Stimulated activated CD8-positive, alpha-beta memory T cell treated with anti-CD3 and anti-CD28 coated beads, Interleukin-7, amount 100 ng/mL, for 48 hours (primary cell): Measurements from ENCODE around the gene TEDC1.

Source experiments
- DNase-seq, 2 donors: peaks; one replicate each; pipeline ENCODE4 v3.0.0-alpha.2; 2020; ENCODE audit warnings: low read depth in 1 of 2; ENCODE audit errors: extremely low read depth in 1 of 2

TEDC1 gene

DNA sequence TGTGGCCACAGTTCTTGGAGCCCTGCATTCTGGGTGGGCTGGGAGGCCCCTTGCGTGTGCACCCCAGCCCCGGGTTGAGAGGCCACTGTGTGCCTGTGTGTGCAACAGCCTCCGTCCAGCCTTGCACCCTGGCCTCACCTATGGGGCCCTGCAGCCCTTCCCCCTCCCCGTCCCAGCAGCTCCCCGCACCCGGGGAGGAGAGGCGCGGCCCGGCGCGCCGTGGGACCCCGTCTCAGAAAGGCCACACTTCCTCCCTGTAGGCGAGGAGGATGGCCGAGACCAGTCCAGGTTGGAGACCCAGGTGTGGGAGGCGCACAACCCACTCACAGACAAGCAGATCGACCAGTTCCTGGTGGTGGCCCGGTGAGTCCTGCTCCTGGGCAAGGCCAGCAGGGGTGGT is 33.0 kb upstream of the TEDC1 start:
- DNase-seq, result no peak

DNA sequence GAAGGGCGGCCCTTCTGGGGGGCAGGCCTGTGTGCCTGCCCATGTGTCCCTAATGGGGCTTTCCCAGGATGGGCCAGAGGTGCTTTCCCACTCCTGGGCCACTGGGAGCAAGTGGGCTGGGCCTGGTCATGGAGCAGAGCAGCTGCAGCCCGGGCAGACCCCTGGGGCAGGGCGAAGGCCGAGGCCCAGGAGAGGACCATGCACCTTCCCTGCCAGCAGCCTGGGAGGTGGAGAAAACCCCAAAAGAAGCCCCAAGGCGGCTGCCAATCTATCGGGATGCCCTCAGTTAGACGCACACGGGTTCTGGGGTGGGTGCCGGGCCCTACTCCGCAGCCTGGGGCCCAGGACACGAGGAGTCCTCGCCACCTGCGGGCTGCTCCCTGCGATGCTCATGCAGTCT is 32.5 kb upstream of the TEDC1 start:
- no peak for DNase-seq

DNA sequence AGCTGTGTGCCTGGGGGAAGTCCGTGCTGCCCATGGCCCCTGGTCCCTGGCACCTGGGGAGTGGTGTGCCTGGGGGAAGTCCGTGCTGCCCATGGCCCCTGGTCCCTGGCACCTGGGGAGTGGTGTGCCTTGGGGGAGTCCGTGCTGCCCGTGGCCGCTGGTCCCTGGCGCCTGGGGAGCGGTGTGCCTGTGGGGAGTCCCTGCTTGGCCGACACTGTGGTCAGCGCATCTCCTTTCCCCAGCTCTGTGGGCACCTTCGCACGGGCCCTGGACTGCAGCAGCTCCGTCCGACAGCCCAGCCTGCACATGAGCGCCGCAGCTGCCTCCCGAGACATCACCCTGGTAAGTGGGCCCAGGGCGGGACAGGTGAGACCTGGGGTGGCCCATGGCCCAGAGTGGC is 30.9 kb upstream of the TEDC1 start:
- DNase-seq, result no peak

GRCh38 chr14:105460616-105461015 is 30.4 kb upstream of the TEDC1 start:
- DNase-seq, result no peak

DNA sequence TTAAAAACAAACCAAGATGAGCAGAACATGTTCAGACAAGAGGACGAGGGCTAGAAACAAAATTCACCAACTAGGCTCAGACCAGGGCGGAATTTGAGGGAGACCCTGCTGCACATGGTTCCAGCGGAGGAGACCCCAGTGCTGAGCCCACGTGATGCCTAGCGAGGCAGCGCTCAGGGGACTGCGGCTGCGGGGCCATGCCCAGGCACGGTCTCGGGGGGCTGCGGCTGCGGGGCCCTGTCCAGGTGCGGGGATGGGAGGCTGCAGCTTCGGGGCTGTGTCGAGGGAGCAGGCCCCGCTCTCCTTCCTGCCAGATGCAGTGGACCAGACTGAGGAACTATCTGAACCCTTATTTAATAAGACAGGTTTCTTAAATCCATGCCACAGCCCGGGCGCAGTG is 29.1 kb upstream of the TEDC1 start:
- no peak for DNase-seq

- DNase-seq, result no peak
Measured at GRCh38 chr14:105464501-105464900, 26.5 kb upstream of the TEDC1 start.

GRCh38 chr14:105465209-105466031 is 25.6 kb upstream of the TEDC1 start:
- DNase-seq, result no peak

- DNase-seq, result no peak
Measured at GRCh38 chr14:105466531-105467248, 24.4 kb upstream of the TEDC1 start.

- DNase-seq, result no peak
Measured at GRCh38 chr14:105467249-105467941, 23.7 kb upstream of the TEDC1 start.

GRCh38 chr14:105467942-105468471 is 23.0 kb upstream of the TEDC1 start:
- no peak for DNase-seq

- DNase-seq, result no peak
Measured at GRCh38 chr14:105468621-105469241, 22.3 kb upstream of the TEDC1 start.

DNA sequence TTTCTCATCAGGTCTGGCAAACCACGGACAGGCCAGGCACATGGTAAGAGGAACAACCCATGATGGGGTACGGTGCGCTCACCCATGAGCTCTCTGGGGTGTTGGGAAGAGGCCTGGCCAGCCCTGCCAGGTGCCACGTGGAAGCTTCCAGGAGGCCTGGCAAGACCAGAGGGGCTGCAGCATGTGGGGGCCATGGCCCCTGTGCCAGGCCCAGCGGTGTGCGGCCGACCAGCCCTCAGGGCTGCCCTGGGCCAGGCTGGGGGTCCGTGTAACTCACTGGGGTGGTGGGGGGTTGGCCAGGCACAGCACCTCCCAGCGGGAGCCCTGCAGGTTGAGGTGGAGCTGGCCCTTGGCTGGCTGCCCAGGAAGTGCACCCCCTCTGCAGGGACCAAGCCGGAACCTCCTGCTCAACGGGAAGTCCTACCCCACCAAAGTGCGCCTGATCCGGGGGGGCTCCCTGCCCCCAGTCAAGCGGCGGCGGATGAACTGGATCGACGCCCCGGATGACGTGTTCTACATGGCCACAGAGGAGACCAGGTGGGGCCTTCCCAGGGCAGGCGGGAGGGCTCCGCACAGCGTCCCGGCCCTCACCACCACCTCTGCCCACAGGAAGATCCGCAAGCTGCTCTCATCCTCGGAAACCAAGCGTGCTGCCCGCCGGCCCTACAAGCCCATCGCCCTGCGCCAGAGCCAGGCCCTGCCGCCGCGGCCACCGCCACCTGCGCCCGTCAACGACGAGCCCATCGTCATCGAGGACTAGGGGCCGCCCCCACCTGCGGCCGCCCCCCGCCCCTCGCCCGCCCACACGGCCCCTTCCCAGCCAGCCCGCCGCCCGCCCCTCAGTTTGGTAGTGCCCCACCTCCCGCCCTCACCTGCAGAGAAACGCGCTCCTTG is 21.3 kb upstream of the TEDC1 start:
- no peak for DNase-seq

DNA sequence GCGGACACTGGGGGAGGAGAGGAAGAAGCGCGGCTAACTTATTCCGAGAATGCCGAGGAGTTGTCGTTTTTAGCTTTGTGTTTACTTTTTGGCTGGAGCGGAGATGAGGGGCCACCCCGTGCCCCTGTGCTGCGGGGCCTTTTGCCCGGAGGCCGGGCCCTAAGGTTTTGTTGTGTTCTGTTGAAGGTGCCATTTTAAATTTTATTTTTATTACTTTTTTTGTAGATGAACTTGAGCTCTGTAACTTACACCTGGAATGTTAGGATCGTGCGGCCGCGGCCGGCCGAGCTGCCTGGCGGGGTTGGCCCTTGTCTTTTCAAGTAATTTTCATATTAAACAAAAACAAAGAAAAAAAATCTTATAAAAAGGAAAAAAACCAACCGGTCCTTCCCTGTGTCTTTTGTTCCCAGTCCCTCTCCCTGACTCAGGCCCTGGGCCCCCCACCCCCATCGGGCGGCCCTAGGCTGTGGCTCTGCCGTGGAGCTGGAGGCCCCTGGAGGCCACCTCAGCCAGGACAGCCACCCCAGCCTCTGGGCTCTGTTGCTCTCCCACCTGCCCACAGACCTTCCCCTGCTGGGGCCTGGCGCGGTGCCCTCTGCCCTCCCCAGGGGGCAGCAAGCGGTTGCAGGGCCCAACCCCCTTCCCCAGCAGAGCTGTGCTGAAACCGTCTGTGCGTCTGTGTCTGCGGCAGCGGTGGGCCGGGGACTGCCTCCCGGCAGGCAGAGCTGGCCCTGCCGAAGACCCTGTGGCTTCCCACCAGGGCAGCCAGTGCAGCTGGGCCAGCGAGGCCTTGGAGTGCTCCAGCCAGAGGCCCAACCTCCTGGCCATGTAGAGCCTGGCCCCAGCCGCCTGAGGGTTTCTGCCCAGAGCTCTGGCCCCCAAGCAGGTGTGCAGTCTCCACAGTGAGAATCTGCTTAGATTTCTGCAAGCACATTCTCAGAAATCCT is 20.4 kb upstream of the TEDC1 start:
- DNase-seq, result no peak

DNA sequence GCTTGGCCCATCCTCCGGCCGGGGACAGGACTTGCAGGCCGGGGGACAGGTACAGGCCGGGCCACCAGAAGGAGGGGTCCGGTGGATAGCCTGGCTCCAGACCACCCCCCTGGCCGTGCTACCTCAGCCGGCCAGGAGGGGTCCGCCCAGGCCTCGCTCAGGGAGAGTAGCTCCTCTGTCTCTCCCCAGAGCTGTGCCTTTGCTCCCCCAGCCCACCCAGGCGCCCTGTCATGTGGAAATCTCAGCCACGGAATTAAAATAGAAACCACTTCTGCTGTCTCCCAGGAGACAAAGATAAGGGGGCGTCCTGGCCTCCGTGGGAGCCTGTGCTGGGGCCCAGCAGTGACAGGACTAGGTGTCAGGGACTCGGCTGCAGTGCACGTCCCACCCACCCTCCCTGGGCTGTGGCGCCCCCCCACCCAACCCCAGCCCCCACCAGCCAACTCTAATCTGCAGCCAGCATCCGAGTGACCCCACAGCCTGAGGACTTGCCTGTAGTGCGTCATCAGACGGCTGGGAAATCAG is 19.7 kb upstream of the TEDC1 start:
- DNase-seq, result no peak

- DNase-seq, result no peak
Measured at GRCh38 chr14:105471823-105472485, 19.1 kb upstream of the TEDC1 start.

DNA sequence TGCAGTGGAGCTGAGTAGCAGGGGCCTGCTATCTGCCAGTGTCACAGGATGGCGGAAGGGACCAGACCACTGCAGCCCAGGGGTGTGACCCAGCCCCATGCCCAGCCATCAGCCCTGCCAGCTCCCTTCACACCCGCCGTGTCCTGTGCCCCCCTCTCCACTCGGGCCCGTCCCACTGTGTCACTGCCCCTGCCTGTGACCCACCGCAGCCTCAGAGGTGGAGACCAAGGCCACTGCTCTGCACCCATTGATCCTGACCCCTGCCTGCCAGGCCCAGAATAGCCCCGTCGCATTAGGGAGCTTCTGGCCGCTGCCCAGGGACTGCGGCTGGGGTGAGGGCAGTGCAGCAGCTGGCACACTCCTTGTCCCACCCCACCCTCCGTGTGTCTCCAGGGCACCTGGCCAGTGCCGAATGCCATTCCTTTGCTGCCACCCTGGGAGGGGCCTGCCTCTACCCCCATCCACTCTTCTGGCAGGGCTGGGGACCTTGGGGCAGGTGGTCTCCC is 18.5 kb upstream of the TEDC1 start:
- no peak for DNase-seq

- DNase-seq, result no peak
Measured at GRCh38 chr14:105473033-105473676, 17.9 kb upstream of the TEDC1 start.
